WTC11 (cell line): ENCODE results near the gene ZBP1.

Source experiments
- CREM ChIP-seq: sonication (generic); formaldehyde crosslinking; IDR thresholded peaks from 2 replicates; pipeline ENCODE4 v1.8.1; 2022; ENCODE audit warnings: mild to moderate bottlenecking, missing genetic modification reagents, moderate library complexity
- CTCF ChIP-seq: fragments of 200-600 bp; IDR thresholded peaks from 2 replicates; pipeline ENCODE4 v1.8.0; 2022; ENCODE audit warnings: antibody characterized with exemption
- ESRRA ChIP-seq: sonication (generic); formaldehyde crosslinking; IDR thresholded peaks from 2 replicates; pipeline ENCODE4 v1.8.1; 2022; ENCODE audit warnings: mild to moderate bottlenecking, missing genetic modification reagents, borderline replicate concordance
- NR2C2 ChIP-seq: sonication (generic); formaldehyde crosslinking; IDR thresholded peaks from 2 replicates; pipeline ENCODE4 v1.8.0; 2022; ENCODE audit warnings: mild to moderate bottlenecking, missing genetic modification reagents
- ZNF423 ChIP-seq: fragments of 250-450 bp; sonication (Bioruptor Pico); IDR thresholded peaks from 2 replicates; pipeline ENCODE4 v2.1.2; 2022; ENCODE audit warnings: mild to moderate bottlenecking, moderate library complexity

DNA sequence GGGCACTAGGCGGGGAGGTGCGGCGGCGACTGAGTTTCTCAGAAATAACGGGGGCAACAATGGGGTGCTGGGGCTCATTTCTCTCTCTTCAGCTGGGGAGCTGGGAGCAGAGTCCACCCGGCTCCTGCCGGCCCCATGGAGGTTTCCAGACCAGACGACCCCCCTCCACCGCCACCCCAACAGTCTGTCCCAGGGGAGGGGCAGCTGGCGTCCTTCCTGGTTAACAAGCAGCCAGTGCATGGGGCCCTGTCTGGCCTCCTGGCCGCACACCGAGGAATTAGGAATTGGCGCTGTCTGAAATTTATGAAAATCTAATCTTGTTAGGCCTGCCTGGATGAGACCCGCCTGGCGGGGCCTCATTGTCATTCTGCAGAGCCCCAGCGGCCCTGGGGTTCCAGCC, 47.2 kb upstream of the ZBP1 start:
- TF ChIP-seq ZNF423 (CRISPR knock-in tag) (no peak), CTCF (no peak), CREM (no peak), ESRRA (CRISPR knock-in tag) (no peak), NR2C2 (CRISPR knock-in tag) (no peak)
